H1 (cell line): ENCODE data around the gene TRPT1. TPM values are rescaled to one million over a fixed set of nuclear protein-coding genes. Genes with fewer than 3 reads are reported as not detected.

Experiments used
- CBX8 ChIP-seq: fragments of 300-800, 300-1000 bp; sonication (generic); IDR thresholded peaks from 2 replicates; pipeline ENCODE4 v1.7.1; 2016; ENCODE audit warnings: low read depth, low read length, borderline replicate concordance
- CHD2 ChIP-seq: IDR thresholded peaks from 2 replicates; pipeline ENCODE4 v1.6.1; 2012; ENCODE audit warnings: low read length, improper control_type of control experiment
- KDM1A ChIP-seq: fragments of 200-600, 300-600 bp; sonication (generic); IDR thresholded peaks from 2 replicates; pipeline ENCODE4 v1.7.1; 2016; ENCODE audit warnings: mild to moderate bottlenecking, low read length, borderline replicate concordance
- RBBP5 ChIP-seq: IDR thresholded peaks from 2 replicates; pipeline ENCODE4 v1.7.1; 2012; ENCODE audit warnings: low read depth, mild to moderate bottlenecking, inconsistent platforms, low read length, moderate library complexity, borderline replicate concordance
- RNF2 ChIP-seq: fragments of 200-900, 300-1000 bp; sonication (generic); IDR thresholded peaks from 2 replicates; pipeline ENCODE4 v1.7.1; 2016; ENCODE audit warnings: borderline replicate concordance, low read depth, mild to moderate bottlenecking, antibody characterized with exemption, low read length; ENCODE audit not compliant: poor library complexity, severe bottlenecking; ENCODE audit errors: missing control alignments
- RXRA ChIP-seq: IDR thresholded peaks from 2 replicates; pipeline ENCODE4 v1.6.1; 2011; ENCODE audit warnings: low read depth, mild to moderate bottlenecking, low read length, moderate library complexity; ENCODE audit not compliant: insufficient read depth
- SP4 ChIP-seq: IDR thresholded peaks from 2 replicates; pipeline ENCODE4 v1.6.1; 2012; ENCODE audit warnings: low read length, inconsistent platforms
- polyA plus RNA-seq, 7 experiments: library from polyadenylated mRNA; depleted of rRNA in 3 of 7; stranded (reverse) in 5 of 7; unstranded in 2 of 7; fragments of >200 nt in 5 of 7; fragments of 200-250 nt in 2 of 7; gene quantifications; 1 replicate in 5 of 7; 2 replicates in 1 of 7; 4 replicates in 1 of 7; pipeline versions ENCODE4 v1.2.1 to v1.2.3, GENCODE V29; 2011 to 2013; ENCODE audit warnings: missing spikeins in 2 of 7, mixed read lengths in 2 of 7
- total RNA-seq: library from RNA; stranded (reverse); fragmentation: NEBNext Ultra II Directional; extraction: Animal tissue kit (Norgen Biotek cat#: 25700); gene quantifications from 2 replicates; pipeline ENCODE4 v1.2.1, GENCODE V29; 2021
- TF ChIP-seq, protein P1 (sequence below): IDR thresholded peaks from 2 replicates; pipeline ENCODE4 v1.6.1; 2011; ENCODE audit warnings: low read depth, mild to moderate bottlenecking, low read length; ENCODE audit not compliant: insufficient read depth

TRPT1 gene
- total and polyA plus RNA-seq, 2 of the 8 experiments (the other 6 are each of a cell fraction or from before 2014, with no cell fraction given) = 34.5 to 74.6 TPM

DNA sequence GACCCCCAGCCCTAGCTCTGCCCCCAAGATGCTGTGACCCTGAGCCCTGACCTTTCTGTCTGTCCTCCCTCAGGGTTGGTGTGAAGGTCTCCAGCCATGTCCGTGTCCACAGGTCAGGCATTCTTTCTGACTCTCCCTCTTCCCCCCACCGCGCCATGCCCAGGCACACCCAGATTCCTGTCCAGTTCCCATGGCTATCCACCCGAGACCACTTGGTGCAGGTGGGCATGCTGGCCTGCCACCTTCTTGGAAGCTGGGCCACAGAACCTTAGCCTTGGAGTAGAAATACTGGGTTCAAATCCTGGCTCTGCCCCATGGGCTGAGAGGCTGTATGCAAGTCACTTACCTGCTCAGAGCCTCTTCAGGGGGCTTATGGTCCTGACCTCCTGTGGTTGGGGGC, 23.1 kb upstream of the TRPT1 start (continued):
- no peak for TF ChIP-seq SP4
- TF ChIP-seq, protein P1, sequence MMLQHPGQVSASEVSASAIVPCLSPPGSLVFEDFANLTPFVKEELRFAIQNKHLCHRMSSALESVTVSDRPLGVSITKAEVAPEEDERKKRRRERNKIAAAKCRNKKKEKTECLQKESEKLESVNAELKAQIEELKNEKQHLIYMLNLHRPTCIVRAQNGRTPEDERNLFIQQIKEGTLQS = no peak
- TF ChIP-seq KDM1A = no peak
- TF ChIP-seq CBX8 = no peak
- no peak for TF ChIP-seq RBBP5
- TF ChIP-seq CHD2 = no peak
- no peak for TF ChIP-seq RNF2
- TF ChIP-seq RXRA = no peak
